Measurements from ENCODE around the gene P2RY8. TPM values are rescaled to one million over a fixed set of nuclear protein-coding genes. Genes with fewer than 3 reads are reported as not detected.
"Not testable (repeated sequence)": the region's sequence is repeated elsewhere in the genome, so short reads cannot be mapped to it uniquely, and the experiment has no call there.

Gene P2RY8
- total and polyA plus RNA-seq, 2 of the 4 experiments (the other 2 are of a cell fraction): not detected

DNA sequence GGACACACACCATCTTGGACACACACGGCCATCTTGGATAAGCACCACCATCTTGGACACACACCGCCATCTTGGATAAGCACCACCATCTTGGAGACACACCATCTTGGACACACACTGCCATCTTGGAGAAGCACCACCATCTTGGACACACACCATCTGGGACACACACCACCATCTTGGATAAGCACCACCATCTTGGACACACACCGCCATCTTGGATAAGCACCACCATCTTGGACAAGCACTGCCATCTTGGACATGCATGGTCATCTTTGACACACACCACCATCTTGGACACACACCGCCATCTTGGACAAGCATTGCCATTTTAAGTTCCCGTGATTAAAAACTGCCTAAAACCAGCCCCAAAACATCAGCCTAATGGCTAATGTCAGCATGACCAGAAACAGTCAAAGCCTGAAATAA, 88.4 kb downstream of the P2RY8 start:
- H2AK9ac ChIP-seq (replicated peaks; ENCODE audit: low read depth, low read length, poor library complexity); in situ Hi-C loops (cut with MboI; ENCODE audit: low sequenced_read_pairs); H3K4me3 ChIP-seq (ENCODE audit: insufficient read depth, low read depth, low read length); dilution Hi-C loops (cut with HindIII; ENCODE audit: low sequenced_read_pairs, unreplicated experiment); H3K4me2 ChIP-seq (ENCODE audit: low read depth, low read length); H2AK5ac ChIP-seq (ENCODE audit: low read depth, low read length); POLR2A ChIA-PET (ENCODE audit: unreplicated experiment); H3K9ac ChIP-seq (ENCODE audit: low read depth, low read length); H3K4ac ChIP-seq (ENCODE audit: low read depth, low read length); H4K8ac ChIP-seq (ENCODE audit: low read depth in 2 of 2, low read length in 2 of 2); DNase-seq; H2BK5ac ChIP-seq (ENCODE audit: low read depth, low read length, poor library complexity, severe bottlenecking); H2BK15ac ChIP-seq (ENCODE audit: low read depth, low read length); CTCF ChIA-PET; H3K23ac ChIP-seq (ENCODE audit: low read depth, low read length); H2BK20ac ChIP-seq (ENCODE audit: low read depth, low read length); H3K27me3 ChIP-seq (ENCODE audit: control insufficient read depth, insufficient read depth, low read length); H4K91ac ChIP-seq (ENCODE audit: insufficient read depth, low read depth, low read length); H4K20me1 ChIP-seq (ENCODE audit: insufficient read depth, low read length); H4K5ac ChIP-seq (ENCODE audit: low read depth, low read length); H3K14ac ChIP-seq (replicated peaks; ENCODE audit: low read depth, low read length); H3K56ac ChIP-seq (ENCODE audit: extremely low read depth, insufficient read depth, low read length); H3K36me3 ChIP-seq (ENCODE audit: control insufficient read depth, insufficient read depth, low read length); BruUV-seq (replicated peaks); H3K4me1 ChIP-seq (ENCODE audit: control insufficient read depth, insufficient read depth, low read length); H2BK120ac ChIP-seq (ENCODE audit: low read depth, low read length); H3K9me3 ChIP-seq (ENCODE audit: control insufficient read depth, insufficient read depth, low read length); H3K18ac ChIP-seq (ENCODE audit: low read depth, low read length); H3K27ac ChIP-seq (ENCODE audit: insufficient read depth, low read length); H3K9me1 ChIP-seq (ENCODE audit: insufficient read depth, low read length); H2AFZ ChIP-seq (replicated peaks; ENCODE audit: low read length, poor library complexity); ATAC-seq (ENCODE audit: low read depth): not testable (repeated sequence)
- H3K79me1 ChIP-seq (ENCODE audit: low read depth in 1 of 2, low read length in 2 of 2): peaks cover 20 to 42% of the 10 kb centered on the region in 2 experiments
- intact Hi-C loops (cut with micrococcal nuclease): loop anchor here (10.0 kb wide), 1 partner anchor 54 kb away; the partner anchor contains the start of gene SLC25A6
- WGBS, 2 experiments (ENCODE audit: extremely low coverage in 2 of 2, insufficient read length in 1 of 2): 100% methylated on average over 1 of the region's 5 CpGs; no CpG with 5 or more reads in 1 of the 2 experiments

DNA sequence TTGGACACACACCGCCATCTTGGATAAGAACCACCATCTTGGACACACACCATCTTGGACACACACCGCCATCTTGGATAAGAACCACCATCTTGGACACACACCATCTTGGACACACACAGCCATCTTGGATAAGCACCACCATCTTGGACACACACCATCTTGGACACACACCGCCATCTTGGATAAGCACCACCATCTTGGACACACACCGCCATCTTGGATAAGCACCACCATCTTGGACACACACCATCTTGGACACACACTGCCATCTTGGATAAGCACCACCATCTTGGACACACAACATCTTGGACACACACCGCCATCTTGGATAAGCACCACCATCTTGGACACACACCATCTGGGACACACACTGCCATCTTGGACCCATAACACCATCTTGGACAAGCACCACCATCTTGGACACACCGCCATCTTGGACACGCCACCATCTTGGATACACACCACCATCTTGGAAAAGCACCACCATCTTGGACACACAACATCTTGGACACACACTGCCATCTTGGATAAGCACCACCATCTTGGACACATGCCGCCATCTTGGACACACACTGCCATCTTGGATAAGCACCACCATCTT, 88.9 kb downstream of the P2RY8 start:
- H2AK9ac ChIP-seq (replicated peaks; ENCODE audit: low read depth, low read length, poor library complexity); H4K5ac ChIP-seq (ENCODE audit: low read depth, low read length); H3K4me2 ChIP-seq (ENCODE audit: low read depth, low read length); DNase-seq; H3K9me1 ChIP-seq (ENCODE audit: insufficient read depth, low read length); H3K9ac ChIP-seq (ENCODE audit: low read depth, low read length); H2BK20ac ChIP-seq (ENCODE audit: low read depth, low read length); H2AFZ ChIP-seq (replicated peaks; ENCODE audit: low read length, poor library complexity); H3K4me3 ChIP-seq (ENCODE audit: insufficient read depth, low read depth, low read length); H4K91ac ChIP-seq (ENCODE audit: insufficient read depth, low read depth, low read length); H4K20me1 ChIP-seq (ENCODE audit: insufficient read depth, low read length); ATAC-seq (ENCODE audit: low read depth); POLR2A ChIA-PET (ENCODE audit: unreplicated experiment); H3K56ac ChIP-seq (ENCODE audit: extremely low read depth, insufficient read depth, low read length); H2BK5ac ChIP-seq (ENCODE audit: low read depth, low read length, poor library complexity, severe bottlenecking); H3K14ac ChIP-seq (replicated peaks; ENCODE audit: low read depth, low read length); BruUV-seq (replicated peaks); H2BK120ac ChIP-seq (ENCODE audit: low read depth, low read length); H3K27ac ChIP-seq (ENCODE audit: insufficient read depth, low read length); H3K23ac ChIP-seq (ENCODE audit: low read depth, low read length); H3K4ac ChIP-seq (ENCODE audit: low read depth, low read length); H3K18ac ChIP-seq (ENCODE audit: low read depth, low read length); H2BK15ac ChIP-seq (ENCODE audit: low read depth, low read length); H3K9me3 ChIP-seq (ENCODE audit: control insufficient read depth, insufficient read depth, low read length); H4K8ac ChIP-seq (ENCODE audit: low read depth in 2 of 2, low read length in 2 of 2); CTCF ChIA-PET; H3K27me3 ChIP-seq (ENCODE audit: control insufficient read depth, insufficient read depth, low read length); H3K4me1 ChIP-seq (ENCODE audit: control insufficient read depth, insufficient read depth, low read length); H3K36me3 ChIP-seq (ENCODE audit: control insufficient read depth, insufficient read depth, low read length); in situ Hi-C loops (cut with MboI; ENCODE audit: low sequenced_read_pairs); H2AK5ac ChIP-seq (ENCODE audit: low read depth, low read length); dilution Hi-C loops (cut with HindIII; ENCODE audit: low sequenced_read_pairs, unreplicated experiment): not testable (repeated sequence)
- intact Hi-C loops (cut with micrococcal nuclease): loop anchor here (10.0 kb wide), 1 partner anchor 53 kb away; the partner anchor contains the start of gene SLC25A6
- peaks cover 20 to 42% of the 10 kb centered on the region in 2 experiments for H3K79me1 ChIP-seq (ENCODE audit: low read depth in 1 of 2, low read length in 2 of 2)
- WGBS, 2 experiments (ENCODE audit: extremely low coverage in 2 of 2, insufficient read length in 1 of 2): 95% methylated on average over 6 of the region's 8 CpGs; no CpG with 5 or more reads in 1 of the 2 experiments
